Measurements from ENCODE around the gene SLC18A3. TPM values are rescaled to one million over a fixed set of nuclear protein-coding genes. Genes with fewer than 3 reads are reported as not detected.
A peak's percentile ranks its signal among the peaks of the same experiment; 100 is the strongest.

Gene SLC18A3
- total and polyA plus RNA-seq, 2 experiments from 2014 or later, result 1.4 to 4.3 TPM

GRCh38 chr10:49606981-49607535 lies 3.1 kb upstream of the SLC18A3 start:
- peak; percentile 91 for DNase-seq (ENCODE audit: low spot score)
- TF ChIP-seq CTCF (IDR thresholded peaks at IDR 0.05; ENCODE audit: poor library complexity), result no peak
- TF ChIP-seq EZH2phosphoT487 (IDR thresholded peaks at IDR 0.05; ENCODE audit: low read depth, severe bottlenecking, unreplicated experiment), result no peak
- TF ChIP-seq EZH2 (IDR thresholded peaks at IDR 0.05; ENCODE audit: borderline replicate concordance), result no peak
- WGBS (ENCODE audit: low lambda C conversion rate, missing lambda C conversion rate), result 7% methylated on average over 18 of the region's 22 CpGs

GRCh38 chr10:49608166-49609005 lies 1.7 kb upstream of the SLC18A3 start:
- no peaks in the 10 kb centered on the region for H4K20me1 ChIP-seq (ENCODE audit: insufficient read depth, poor library complexity, severe bottlenecking)
- H3K27me3 ChIP-seq, result peaks cover 79% of the 10 kb centered on the region
- H3K9me3 ChIP-seq (ENCODE audit: low read depth), result no peaks in the 10 kb centered on the region
- H3K79me2 ChIP-seq, result no peaks in the 10 kb centered on the region
- H3K4me2 ChIP-seq, result no peak overlapping the region
- no peaks in the 10 kb centered on the region for H3K36me3 ChIP-seq (replicated peaks; ENCODE audit: insufficient read depth, low read depth)
- DNase-seq (ENCODE audit: low spot score), result no peak
- H2AFZ ChIP-seq, result no peak overlapping the region
- 25% methylated on average over 14 of the region's 14 CpGs for WGBS (ENCODE audit: low lambda C conversion rate, missing lambda C conversion rate)
- TF ChIP-seq CTCF (IDR thresholded peaks at IDR 0.05; ENCODE audit: poor library complexity) (no peak), EZH2phosphoT487 (IDR thresholded peaks at IDR 0.05; ENCODE audit: low read depth, severe bottlenecking, unreplicated experiment) (no peak), EZH2 (IDR thresholded peaks at IDR 0.05; ENCODE audit: borderline replicate concordance) (no peak)
- no peak overlapping the region for H3K4me3 ChIP-seq
- peaks cover 10% of the 10 kb centered on the region for H3K4me1 ChIP-seq (ENCODE audit: insufficient read depth)
- no peaks in the 10 kb centered on the region for H3K9me2 ChIP-seq (replicated peaks; ENCODE audit: insufficient read depth)
- H3K27ac ChIP-seq, result no peak overlapping the region

More at GRCh38 chr10:49606981-49607535, 3.1 kb upstream of the SLC18A3 start:
- H3K9me2 ChIP-seq (replicated peaks; ENCODE audit: insufficient read depth), result no peaks in the 10 kb centered on the region
- H3K79me2 ChIP-seq, result no peaks in the 10 kb centered on the region
- H3K27ac ChIP-seq, result no peak overlapping the region
- no peak overlapping the region for H3K4me2 ChIP-seq
- no peak overlapping the region for H2AFZ ChIP-seq
- no peaks in the 10 kb centered on the region for H3K9me3 ChIP-seq (ENCODE audit: low read depth)
- peaks cover 70% of the 10 kb centered on the region for H3K27me3 ChIP-seq
- H3K4me1 ChIP-seq (ENCODE audit: insufficient read depth), result peaks cover 10% of the 10 kb centered on the region
- no peaks in the 10 kb centered on the region for H4K20me1 ChIP-seq (ENCODE audit: insufficient read depth, poor library complexity, severe bottlenecking)
- H3K36me3 ChIP-seq (replicated peaks; ENCODE audit: insufficient read depth, low read depth), result no peaks in the 10 kb centered on the region
- no peak overlapping the region for H3K4me3 ChIP-seq

GRCh38 chr10:49609006-49609282 lies 1.2 kb upstream of the SLC18A3 start:
- TF ChIP-seq CTCF (IDR thresholded peaks at IDR 0.05; ENCODE audit: poor library complexity), result no peak
- peak; percentile 56 for TF ChIP-seq EZH2phosphoT487 (IDR thresholded peaks at IDR 0.05; ENCODE audit: low read depth, severe bottlenecking, unreplicated experiment)
- H3K4me2 ChIP-seq, result peak overlapping the region; percentile 84
- peaks cover 79% of the 10 kb centered on the region for H3K27me3 ChIP-seq
- no peak overlapping the region for H3K27ac ChIP-seq
- H3K9me3 ChIP-seq (ENCODE audit: low read depth), result no peaks in the 10 kb centered on the region
- no peak for DNase-seq (ENCODE audit: low spot score)
- H3K4me3 ChIP-seq, result no peak overlapping the region
- H3K79me2 ChIP-seq, result no peaks in the 10 kb centered on the region
- WGBS (ENCODE audit: low lambda C conversion rate, missing lambda C conversion rate), result 4% methylated on average over 19 of the region's 19 CpGs
- peaks cover 10% of the 10 kb centered on the region for H3K4me1 ChIP-seq (ENCODE audit: insufficient read depth)
- H3K9me2 ChIP-seq (replicated peaks; ENCODE audit: insufficient read depth), result no peaks in the 10 kb centered on the region
- no peaks in the 10 kb centered on the region for H3K36me3 ChIP-seq (replicated peaks; ENCODE audit: insufficient read depth, low read depth)
- H2AFZ ChIP-seq, result no peak overlapping the region
- H4K20me1 ChIP-seq (ENCODE audit: insufficient read depth, poor library complexity, severe bottlenecking), result no peaks in the 10 kb centered on the region
